ENCODE results near the gene UBE2QL1.

The UBE2QL1 gene

GRCh38 chr5:6427694-6428093 lies 21.0 kb upstream of the UBE2QL1 start:
- no peak for DNase-seq (ENCODE audit: low read depth in 2 of 2)

GRCh38 chr5:6430418-6431028 lies 18.1 kb upstream of the UBE2QL1 start:
- no peak for DNase-seq (ENCODE audit: low read depth in 2 of 2)

- DNase-seq (ENCODE audit: low read depth in 2 of 2), result no peak
Measured at GRCh38 chr5:6431214-6432195, 17.2 kb upstream of the UBE2QL1 start.

GRCh38 chr5:6432206-6432605 lies 16.5 kb upstream of the UBE2QL1 start:
- no peak for DNase-seq (ENCODE audit: low read depth in 2 of 2)

- DNase-seq (ENCODE audit: low read depth in 2 of 2), result no peak
Measured at GRCh38 chr5:6434731-6435130, 13.9 kb upstream of the UBE2QL1 start.

GRCh38 chr5:6435356-6435755 lies 13.3 kb upstream of the UBE2QL1 start:
- peak in 1 of 2 donors; percentile 4 for DNase-seq (ENCODE audit: low read depth in 2 of 2)

GRCh38 chr5:6436715-6437331 lies 11.8 kb upstream of the UBE2QL1 start:
- no peak for DNase-seq (ENCODE audit: low read depth in 2 of 2)

- DNase-seq (ENCODE audit: low read depth in 2 of 2), result no peak
Measured at GRCh38 chr5:6439588-6440550, 8.8 kb upstream of the UBE2QL1 start.

- DNase-seq (ENCODE audit: low read depth in 2 of 2), result no peak
Measured at GRCh38 chr5:6442333-6442732, 6.3 kb upstream of the UBE2QL1 start.

- DNase-seq (ENCODE audit: low read depth in 2 of 2), result no peak
Measured at GRCh38 chr5:6443326-6443725, 5.3 kb upstream of the UBE2QL1 start.

- DNase-seq (ENCODE audit: low read depth in 2 of 2), result no peak
Measured at GRCh38 chr5:6446042-6446441, 2.6 kb upstream of the UBE2QL1 start.

- no peak for DNase-seq (ENCODE audit: low read depth in 2 of 2)
Measured at GRCh38 chr5:6446626-6447309, 1.9 kb upstream of the UBE2QL1 start.

GRCh38 chr5:6447384-6448140 lies 1.1 kb upstream of the UBE2QL1 start:
- no peak for DNase-seq (ENCODE audit: low read depth in 2 of 2)

- no peak for DNase-seq (ENCODE audit: low read depth in 2 of 2)
Measured at GRCh38 chr5:6448141-6448491, 543 bp upstream of the UBE2QL1 start.

GRCh38 chr5:6449465-6450158 lies 953 bp downstream of the UBE2QL1 start:
- no peak for DNase-seq (ENCODE audit: low read depth in 2 of 2)

GRCh38 chr5:6450319-6450833 lies 1.7 kb downstream of the UBE2QL1 start:
- DNase-seq (ENCODE audit: low read depth in 2 of 2), result no peak

- no peak for DNase-seq (ENCODE audit: low read depth in 2 of 2)
Measured at GRCh38 chr5:6452622-6453504, 4.2 kb downstream of the UBE2QL1 start.

GRCh38 chr5:6453937-6454560 lies 5.4 kb downstream of the UBE2QL1 start:
- no peak for DNase-seq (ENCODE audit: low read depth in 2 of 2)
